HG03432 (cell line): Measurements from ENCODE around the gene ITGA11.

Experiments used
- ATAC-seq: cut with Tn5 transposase; IDR thresholded peaks from one replicate; pipeline ENCODE4 v1.9.1; 2021; ENCODE audit warnings: mild to moderate bottlenecking, moderate library complexity; ENCODE audit not compliant: unreplicated experiment

ITGA11 gene

DNA sequence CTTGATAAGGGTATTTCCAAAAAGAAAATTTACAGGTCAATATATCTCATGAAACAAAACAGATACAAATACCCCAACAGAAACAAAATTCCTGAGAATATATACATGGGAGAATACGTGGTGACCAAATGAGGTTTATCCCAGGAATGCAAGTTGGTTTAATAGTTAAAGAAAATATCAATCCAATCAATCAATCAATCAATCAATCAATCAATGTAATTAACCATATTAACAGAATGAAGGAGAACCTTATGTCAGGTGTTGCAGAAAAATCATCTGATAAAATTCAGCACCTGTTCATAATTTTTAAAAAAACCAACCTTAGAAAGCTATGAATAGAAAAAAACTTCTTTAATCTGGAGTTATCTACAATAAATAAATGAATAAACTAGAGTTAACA lies 35.9 kb downstream of the ITGA11 start:
- no peak for ATAC-seq

DNA sequence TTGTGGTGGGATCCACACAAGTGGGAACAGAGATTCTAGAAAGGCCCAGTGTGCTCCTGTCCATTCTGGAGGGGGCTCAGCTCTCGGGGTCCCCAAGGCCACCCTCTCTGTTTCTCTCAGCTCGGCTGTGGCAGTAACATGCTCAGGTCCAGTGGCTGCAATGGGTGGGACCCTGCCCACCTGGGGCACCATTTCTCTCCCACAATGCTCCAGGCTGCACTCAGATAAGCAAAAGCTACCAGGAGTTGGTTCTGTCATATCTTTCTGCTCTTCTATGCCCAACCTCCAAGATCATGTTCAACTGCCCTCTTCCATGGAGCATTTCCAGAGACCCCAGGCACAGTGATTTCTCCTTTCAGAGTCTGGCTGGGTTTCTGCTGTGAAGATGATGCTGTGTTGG lies 40.8 kb downstream of the ITGA11 start:
- no peak for ATAC-seq

DNA sequence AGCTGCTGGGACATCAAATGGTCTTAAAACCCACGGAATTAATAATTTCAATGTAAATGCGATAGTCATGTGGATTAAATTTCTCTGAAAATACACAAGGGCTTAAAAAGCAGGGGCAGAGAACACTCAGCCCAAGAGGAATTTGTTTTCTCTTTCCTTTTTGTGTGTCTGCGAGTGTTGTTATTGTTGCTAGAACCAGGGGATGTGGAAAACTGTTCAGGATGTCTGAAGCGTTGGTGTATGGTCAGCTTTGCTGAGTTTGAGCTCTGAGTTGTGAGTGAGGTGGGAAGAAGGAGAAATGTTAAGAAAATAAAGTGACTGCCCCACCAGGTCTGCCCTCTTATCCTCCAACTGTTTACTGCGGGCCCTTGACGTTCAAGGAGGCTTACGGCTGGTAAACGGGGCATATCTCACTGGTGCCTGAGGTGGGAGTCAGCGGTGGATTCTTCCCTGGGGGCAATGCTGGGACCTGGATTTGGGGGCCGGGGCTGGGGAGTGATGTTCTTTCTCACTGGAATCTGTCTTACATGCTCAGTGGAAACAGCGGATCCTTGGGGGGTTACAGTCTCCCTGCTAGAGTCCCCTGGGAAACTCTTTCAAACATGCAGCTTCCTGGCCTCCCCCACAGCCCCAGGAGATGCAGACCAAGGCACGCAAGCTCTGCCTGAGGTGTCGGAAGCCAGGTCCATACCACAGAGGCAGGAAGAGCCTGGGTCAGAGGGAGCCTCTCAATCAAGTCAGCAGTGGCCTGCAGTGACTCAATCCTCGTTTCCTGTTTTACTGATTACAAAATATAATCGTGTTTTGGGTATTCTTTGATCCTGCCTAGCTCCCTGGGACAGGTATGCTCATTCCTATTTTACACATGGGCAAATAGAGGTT lies 41.8 kb downstream of the ITGA11 start:
- no peak for ATAC-seq

DNA sequence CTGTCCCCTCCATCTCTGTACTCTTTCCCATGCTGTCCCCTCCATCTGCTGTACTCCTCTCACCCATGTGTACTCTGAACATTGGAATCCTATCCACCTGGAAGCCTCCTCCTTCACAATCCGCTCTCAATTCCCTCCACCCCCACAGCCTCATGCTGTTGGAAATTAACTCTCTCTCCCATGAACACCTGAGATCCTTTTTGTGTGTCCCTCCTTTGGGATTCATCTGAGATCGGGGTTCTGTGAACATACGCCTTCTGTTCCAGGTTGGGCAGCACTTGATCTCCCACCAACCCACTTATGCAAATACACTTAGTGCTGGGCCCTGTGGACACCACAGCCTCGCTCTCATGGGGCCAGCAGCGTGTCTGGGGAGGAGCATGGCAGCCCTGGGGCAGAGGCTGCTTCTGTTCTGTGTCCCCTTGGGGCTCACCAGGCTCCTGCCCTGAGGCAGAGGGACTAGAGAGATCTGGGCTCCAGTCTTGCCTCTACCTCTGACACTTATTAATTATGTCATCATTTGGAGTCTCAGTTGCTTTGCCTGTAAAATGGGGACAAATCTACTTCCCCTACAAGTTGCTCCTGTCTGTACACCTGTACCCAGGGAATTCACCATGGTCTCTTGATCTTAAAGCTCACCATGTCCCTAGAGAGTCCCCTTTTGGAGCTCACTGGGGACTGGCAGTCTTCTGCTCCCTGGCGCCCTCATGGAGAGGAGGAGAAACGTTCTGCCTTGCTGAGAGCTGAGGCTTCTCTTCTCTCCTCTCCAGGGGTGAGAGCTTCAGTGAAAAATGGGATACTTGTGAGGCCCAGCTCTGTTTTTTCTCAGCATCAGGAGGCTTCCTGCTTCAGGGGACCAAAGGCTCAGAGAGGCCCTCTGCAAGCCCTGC lies 42.7 kb downstream of the ITGA11 start:
- ATAC-seq: no peak

DNA sequence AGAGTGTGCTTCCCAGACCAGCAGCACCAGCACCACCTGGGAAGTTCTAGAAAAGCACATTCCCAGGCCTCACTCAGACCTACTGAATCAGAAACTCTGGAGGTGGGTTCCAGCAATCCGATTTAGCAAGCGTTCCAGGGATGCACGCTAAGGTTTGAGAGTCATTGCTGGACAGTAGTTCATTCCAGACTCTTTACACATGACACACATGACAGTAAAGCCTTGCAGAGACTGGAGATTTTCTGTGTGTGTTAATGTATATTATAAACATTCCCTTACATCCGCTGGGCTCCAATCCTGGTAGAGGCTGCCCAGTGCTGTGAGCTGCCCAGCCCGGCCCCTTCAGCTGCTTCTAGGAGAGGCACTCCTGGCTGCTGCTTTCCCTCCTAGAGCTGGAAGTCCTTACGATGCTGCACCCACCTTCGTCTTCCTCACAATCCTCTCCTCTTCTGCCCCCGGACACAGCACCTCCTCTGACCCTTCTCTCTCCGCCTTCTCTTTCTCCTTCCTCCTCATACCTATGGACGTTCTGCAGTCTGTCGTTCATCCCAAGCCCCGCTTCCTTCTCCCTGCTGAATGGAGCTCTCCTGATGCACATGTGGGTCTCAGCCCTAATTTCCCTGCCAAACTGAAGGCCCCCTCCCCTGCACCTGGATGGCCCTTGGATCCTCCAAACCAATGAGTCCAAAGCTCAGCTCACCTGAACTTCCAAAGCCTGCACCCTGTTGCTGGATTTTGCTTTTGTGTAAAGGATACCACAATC lies 44.4 kb downstream of the ITGA11 start:
- ATAC-seq: no peak

DNA sequence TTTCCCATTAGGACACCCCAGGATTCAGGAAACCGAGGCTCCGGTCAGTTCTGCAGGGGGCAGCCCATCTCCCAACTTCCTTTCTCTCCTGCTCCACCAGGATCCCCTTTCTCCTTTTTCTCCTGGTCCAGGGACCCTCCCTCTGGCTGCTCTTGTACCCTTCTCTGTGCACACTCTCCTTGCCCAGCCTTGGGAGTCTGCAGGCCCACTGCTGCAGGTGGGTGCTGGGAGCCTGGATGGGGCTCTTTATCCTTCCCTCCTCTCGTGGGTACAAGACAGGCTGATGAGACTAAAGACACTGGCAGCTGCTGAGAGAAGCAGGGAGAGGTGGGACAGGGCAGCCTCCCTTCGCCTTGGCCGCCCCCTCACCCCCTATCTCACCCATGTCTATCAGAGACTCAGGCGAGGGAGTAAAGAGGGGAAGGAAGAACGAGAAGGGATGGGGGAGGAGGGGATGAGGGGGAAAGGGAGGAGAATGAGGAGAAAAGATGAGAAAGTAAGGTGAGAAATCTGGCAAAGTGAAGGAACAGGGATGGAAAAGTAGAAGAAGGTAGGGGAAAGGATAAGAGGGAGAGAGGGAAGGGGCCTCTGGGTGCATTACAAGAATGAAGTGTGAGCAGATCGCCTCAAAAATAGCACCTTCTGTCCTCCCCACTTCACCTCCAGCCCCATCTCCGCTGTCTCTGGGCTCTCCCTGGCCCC lies 45.2 kb downstream of the ITGA11 start:
- ATAC-seq: no peak

DNA sequence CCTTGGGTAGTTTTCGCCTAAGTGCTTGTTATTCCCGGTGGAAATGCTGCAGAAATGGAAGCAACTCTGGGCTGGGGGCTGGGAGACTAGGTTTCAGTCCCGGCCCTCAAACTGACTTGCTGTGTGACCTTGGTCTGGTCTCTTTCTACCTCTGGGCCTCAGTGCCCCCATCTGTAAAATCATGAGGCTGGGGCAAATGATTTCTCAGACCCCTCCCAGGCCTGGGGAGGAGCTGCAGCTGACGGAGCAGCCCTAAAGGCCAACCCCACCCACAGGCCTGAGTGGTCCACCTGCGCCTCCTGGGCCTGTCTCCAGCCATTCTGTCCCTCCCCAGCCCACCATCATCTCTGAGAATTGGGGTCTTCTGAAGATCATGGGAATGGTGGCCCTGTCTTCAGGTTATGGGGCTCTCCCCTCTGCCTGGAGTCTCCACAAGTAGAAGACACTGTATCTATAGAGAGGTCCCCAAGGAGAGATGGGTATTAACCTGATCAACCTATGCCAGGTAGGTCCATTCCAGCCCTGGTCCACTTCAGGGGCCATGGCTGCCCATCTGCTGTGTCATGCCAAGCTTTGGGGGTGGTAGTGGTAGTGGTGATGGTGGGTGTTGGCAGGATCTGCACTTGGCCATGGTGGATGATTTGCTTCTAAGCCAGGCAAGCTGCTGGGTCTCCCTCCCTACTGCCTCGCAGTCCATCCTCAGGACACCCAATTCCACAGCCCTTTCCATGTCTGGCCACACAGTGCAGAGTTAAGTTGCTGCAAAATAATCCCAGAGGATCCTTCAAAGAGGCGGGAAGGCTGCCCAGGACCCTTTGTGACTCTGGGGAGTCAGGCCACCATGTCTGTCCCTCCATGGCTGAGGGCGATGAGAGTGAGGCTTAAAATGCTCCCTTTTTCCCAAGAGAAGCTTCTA lies 46.0 kb downstream of the ITGA11 start:
- ATAC-seq: no peak

DNA sequence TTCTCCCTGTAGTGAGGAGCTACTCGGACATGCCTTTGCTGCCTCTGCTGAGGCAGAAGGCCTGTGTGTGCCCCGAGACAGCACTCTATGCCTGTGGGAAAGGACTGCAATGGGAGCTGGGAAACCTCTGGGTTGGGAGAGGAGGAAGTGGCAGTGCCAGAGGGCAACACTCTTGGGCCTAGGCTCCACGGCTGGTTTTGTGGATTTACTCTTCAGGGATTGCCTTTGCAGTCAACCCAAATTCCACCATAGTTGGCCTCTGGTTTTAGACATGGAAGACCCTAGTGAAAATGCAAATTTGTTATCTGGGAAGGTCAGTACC lies 46.8 kb downstream of the ITGA11 start:
- ATAC-seq: no peak

DNA sequence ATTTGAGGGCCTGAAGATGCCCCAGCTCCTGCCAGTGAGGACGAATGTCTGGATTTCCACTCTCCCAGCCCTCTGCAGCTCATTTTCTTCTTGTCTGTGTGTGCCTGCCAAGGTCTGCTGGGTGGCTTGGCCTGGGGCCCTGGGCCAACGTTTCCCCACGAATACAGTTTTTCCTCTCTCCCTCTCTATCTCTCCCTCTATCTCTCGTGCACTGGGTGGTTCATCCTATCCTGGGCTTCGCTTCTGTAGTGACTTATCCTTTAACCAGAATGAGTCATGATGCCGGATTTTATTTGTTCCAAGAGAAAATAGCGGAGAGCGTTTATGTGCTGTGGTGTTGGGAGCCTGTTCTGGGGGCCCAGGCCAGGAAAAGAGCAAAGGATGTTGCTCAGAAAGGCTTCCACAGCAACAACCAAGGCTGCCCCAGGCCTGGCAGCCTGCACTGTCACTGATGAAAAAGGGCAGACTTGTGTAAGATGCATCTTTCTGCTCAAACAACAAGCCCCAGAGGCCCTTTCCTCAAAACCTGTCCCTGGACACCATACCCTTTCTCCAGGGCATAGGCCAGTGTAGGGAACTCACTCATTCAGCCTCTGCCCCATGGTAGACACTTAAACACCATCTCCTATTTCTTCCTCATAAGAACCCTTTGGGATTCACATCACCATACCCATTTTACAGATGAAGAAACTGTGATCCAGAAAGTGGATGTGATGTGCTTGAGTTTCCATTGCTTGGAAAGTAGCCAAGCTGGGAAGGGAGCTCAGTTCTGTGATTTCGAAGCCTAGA lies 47.3 kb downstream of the ITGA11 start:
- no peak for ATAC-seq

DNA sequence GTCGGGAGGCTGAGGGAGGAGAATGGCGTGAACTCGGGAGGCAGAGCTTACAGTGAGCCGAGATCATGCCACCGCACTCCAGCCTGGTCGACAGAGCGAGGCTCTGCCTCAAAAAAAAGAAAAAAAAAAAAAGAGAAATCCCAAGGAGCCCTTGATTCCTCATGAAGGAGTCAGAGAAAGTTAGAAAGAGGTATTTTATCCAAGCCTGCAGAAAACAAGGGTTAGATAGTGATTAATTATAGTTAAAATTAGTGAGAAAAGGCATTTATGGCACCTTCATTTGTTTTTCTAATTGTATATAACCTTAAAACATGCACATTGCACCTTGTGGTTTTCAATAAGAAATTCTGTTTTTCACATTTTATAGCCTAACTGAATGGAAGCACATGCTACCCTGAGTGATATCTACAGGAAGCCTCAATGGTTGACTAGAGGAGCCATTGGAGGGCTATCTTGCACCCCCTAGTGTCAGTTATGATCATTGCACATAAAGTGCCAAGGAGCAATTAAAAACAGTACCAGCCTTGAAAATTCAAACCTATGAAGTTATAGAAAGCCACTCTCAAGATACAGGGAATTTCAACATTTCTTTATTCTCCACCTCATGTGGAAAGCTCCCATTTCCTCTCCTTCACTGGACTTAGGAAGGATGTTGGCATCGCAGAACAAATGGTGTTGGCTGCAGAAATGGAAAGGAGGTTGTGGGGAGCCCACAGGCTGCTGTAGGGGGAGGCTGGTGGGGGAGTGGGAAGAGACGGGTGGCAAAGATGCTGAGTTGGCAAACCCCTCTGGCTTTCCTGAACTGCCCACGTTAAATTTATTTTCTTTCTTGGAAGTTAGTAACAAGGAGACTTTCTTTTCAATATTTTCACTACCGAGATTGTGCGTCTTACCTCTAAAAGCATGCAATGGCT lies 48.5 kb downstream of the ITGA11 start:
- ATAC-seq: no peak

DNA sequence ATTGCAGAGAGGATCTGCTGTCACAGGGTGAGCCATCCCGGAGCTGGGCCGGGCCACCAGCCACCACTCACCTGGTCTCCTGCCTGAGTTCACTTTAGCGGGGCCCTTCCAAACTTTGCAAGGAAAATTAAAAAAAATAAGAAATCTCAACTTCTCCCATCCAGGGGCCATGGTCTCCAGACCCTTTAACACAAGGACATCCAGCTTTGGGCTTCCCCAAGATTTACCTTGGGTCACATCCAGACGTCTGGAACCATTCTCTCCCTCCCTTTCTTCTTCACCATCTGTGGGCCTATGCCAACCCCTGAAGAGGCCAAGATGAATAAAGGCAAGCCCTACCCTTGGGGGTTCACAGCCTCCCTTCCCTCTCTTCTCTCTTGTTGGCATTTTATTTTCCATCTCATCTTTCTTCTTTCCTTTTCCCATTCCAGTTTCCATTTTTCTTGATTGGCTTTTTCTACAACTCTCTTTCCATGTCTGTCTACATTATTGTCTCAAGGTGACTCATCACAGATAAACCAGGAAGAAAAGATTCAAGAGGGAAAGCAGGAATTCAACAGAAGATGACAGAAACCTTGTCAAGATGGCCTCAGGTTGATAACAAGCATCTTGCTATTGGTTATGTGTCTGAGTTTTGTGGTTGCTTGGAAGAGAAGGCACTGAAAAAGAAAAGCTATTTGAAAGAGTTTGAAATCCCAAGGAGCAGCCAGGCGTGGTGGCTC lies 49.5 kb downstream of the ITGA11 start:
- ATAC-seq: no peak

DNA sequence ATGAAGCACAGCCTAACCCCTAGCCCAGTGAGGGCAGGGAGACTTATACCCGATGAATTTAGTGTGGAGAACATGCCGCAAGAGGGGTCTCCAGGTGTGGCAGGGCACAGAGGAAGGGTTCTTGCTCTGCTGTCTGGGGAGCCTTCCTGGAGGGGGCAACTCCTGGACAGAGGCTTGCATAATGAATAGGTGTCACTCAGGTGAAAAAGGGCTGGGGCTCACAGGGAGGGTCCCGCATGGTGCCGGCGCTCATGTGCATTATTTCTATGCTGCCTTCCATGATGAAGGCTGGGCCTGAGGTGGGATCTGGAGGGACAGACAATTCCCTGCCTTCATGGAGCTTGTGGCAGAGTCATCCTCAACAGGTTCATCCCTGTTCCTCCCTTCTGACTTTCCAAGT lies 51.5 kb downstream of the ITGA11 start:
- no peak for ATAC-seq

DNA sequence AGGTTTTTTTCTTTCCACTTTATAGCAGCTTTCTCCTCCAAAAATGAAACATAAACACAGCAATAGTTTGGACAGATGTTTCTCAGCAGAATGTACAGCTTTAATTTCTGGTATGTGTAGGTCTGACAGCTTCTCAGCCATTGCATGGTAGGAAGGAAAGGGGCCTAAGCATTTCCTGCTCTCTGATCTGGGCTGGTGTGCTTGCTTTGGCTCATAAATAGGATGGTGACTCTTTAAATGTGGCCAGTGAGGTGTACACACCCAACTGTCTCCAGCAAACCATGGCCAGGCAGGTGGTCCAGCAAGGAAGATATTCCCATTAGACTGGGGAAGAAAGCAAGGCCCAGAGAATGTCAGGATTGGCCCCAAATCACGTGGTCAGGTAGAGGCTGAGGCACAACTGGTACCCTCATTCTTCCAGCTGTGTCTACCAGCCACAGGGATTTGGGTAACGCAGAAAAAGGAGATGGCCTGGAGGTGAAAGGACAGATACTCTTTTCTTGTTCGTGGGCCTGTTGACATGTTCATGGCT lies 52.1 kb downstream of the ITGA11 start:
- ATAC-seq: no peak

DNA sequence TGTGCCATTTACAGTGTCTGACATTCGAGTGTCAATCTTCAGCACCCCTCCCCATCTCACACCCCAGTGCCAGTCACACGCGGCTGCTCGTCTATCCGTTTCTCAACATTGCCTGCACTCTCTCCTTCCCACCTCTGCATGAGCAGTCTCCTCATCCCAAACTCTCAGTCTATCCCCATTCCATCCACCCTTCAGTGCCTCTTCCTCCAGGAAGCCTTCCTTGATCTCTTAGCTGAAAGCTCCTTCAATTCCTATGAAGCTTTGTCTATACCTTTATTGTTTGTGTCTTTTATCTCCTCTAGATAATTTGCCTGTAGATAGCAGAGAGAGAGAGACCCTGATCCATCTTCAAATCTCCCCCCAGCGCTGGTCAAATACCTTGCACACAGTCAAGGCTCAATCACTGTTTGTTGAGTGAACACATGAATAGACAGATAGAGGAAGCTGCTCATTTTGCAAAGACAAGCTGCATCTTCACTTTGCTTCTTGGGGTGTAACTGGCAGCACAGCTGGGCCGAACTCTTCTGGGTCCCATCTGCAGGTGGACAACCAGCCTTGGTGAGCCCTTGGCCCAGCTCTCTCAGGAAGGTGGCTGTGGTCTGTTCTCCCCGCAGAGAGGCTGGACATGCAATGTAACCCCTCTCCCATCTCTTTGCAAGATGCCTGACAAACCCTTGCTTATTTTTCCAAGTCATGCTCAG lies 52.8 kb downstream of the ITGA11 start:
- no peak for ATAC-seq

DNA sequence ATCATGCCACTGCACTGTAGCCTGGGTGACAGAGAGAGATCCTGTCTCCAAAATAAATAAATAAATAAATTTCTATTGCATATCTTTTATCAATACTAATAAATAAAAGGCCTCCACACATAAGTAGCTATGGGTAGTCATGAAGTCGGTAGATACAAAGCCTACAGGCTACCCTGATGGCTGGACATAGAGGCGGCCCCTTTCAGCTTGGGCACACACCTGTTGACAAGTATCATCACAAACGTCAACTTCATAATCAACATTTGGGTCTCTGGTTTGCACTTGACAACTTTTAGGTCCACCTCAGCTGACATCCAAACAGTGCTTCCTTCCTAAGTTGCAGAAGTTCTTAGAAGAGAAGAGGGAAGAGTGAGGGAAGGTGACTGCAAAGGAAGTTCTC lies 53.4 kb downstream of the ITGA11 start:
- ATAC-seq: no peak

DNA sequence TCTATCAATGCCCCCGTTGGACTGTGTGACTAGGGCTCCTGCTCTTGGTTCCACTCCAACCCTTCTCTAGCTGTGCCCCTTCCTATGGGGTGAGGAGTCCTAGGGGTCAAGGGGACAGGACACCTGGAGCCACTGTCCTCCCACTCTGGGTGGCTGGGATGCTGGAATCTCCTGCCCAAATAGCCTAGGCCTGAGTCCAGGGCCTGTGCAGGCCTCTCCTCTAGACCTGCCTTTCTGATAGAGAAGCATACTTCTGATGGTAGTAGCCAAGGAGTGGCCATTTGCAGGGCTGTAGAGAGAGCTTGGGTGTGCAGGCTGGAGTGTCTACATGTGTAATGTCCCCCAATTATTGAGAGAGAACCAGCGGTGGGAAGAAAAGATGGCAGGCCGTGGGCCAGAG lies 54.2 kb downstream of the ITGA11 start:
- ATAC-seq: no peak
